ENCODE results near the gene DEGS1.

GRCh38 chr1:224234017-224234416 lies 51.0 kb downstream of the DEGS1 start:
- TF ChIP-seq ZNF274 (IDR thresholded peaks at IDR 0.05; ENCODE audit: low read length) = no peak
- TF ChIP-seq ZNF274 (tag by site-specific recombination; IDR thresholded peaks at IDR 0.05; ENCODE audit: borderline replicate concordance) = no peak
- no peak for TF ChIP-seq FEZF1 (tag by site-specific recombination; IDR thresholded peaks at IDR 0.05)
- TF ChIP-seq ZNF138 (tag by site-specific recombination; IDR thresholded peaks at IDR 0.05; ENCODE audit: borderline replicate concordance) = no peak
- TF ChIP-seq ZBTB10 (tag by site-specific recombination; IDR thresholded peaks at IDR 0.05) = no peak
- TF ChIP-seq ZFP69B (tag by site-specific recombination; IDR thresholded peaks at IDR 0.05) = no peak
- no peak for TF ChIP-seq ZNF654 (tag by site-specific recombination; IDR thresholded peaks at IDR 0.05; ENCODE audit: low read depth)
- no peak for TF ChIP-seq KLF10 (tag by site-specific recombination; IDR thresholded peaks at IDR 0.05)
- no peak for TF ChIP-seq KLF16 (tag by site-specific recombination; IDR thresholded peaks at IDR 0.05)

All from HEK293 (cell line).